ENCODE measurements around the gene WASF2. TPM values are rescaled to one million over a fixed set of nuclear protein-coding genes. Genes with fewer than 3 reads are reported as not detected.
A peak's percentile ranks its signal among the peaks of the same experiment; 100 is the strongest.
"Not testable (repeated sequence)": the region's sequence is repeated elsewhere in the genome, so short reads cannot be mapped to it uniquely, and the experiment has no call there.

The WASF2 gene
- total RNA-seq, 2 donors from 2014 or later = 71.8 to 77.4 TPM

- ATAC-seq (no peak), DNase-seq (no peak)
- intact Hi-C loops (cut with DNase I) = no loop called here
Observed at GRCh38 chr1:27408151-27408550, 81.8 kb downstream of the WASF2 start.

DNA sequence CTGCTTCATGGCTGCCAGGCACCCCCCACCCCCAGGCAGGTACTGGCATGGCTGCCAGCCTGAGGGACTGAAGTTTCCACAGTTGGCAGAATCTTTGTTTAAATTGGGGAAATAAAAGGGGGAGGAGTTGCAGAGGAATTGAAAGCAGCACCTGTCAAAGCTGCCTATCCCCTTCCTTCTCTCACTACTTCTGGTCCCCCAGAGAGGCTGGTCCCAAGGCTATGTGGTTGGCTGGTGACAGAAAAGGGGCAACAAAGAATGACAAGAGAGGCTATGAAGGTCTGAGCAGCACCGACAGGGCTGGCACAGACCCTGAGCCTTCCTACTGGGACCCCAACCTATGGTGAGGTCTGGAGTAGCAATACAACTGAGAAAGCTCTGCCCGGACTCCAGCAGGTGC, 83.2 kb downstream of the WASF2 start:
- DNase-seq; intact Hi-C loops (cut with DNase I); ATAC-seq: not testable (repeated sequence)

GRCh38 chr1:27406362-27406680, 83.6 kb downstream of the WASF2 start:
- intact Hi-C loops (cut with DNase I) = no loop called here
- ATAC-seq (no peak), DNase-seq (no peak)

GRCh38 chr1:27405598-27406361, 84.2 kb downstream of the WASF2 start:
- DNase-seq; intact Hi-C loops (cut with DNase I): not testable (repeated sequence)
- peak in 1 of 2 donors; percentile 6 for ATAC-seq

GRCh38 chr1:27405074-27405473, 84.9 kb downstream of the WASF2 start:
- ATAC-seq = peak; percentile 9 to 52
- DNase-seq = peak; percentile 65
- intact Hi-C loops (cut with DNase I) = no loop called here

GRCh38 chr1:27403931-27404330, 86.0 kb downstream of the WASF2 start:
- intact Hi-C loops (cut with DNase I) = loop anchor here in 1 of 2 donors (5.0 kb wide), 1 partner anchor 258 kb away; no protein-coding TSS in a partner anchor
- ATAC-seq (no peak), DNase-seq (no peak)

DNA sequence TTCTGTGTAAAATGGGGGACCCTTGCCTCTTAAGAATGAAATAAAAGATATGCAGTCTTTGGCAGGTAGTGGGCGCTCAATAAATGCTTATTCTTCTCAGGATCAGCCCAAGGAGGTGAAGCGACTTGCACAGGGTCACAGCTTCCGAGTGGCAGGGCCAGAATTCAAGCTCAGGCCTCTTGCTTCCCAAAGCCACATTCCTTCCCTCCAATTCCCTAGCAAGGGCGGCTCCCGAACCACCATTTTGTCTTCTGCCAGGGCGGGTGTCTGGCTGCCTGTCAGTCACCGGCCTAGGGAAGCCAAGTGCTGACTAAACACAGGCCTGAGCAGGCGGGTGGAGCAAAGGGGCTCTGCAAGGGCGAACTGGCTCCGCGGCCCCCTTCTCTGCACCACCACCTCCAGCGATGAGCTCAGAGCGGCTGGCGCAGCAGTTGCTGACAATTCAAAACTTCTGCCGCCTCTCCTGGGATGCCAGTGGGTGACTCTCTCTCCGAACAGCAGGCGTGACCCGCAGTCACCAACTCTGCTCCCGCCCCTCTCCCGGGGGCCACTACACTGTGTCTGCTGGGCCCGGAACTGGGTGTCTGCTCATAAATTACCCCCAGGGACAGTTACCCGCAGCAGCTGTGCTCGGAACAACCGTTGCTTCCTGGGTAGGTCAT, 86.8 kb downstream of the WASF2 start:
- ATAC-seq (peak; percentile 53 to 61), DNase-seq (peak; percentile 74)
- intact Hi-C loops (cut with DNase I) = loop anchor here in 1 of 2 donors (5.0 kb wide), 1 partner anchor 259 kb away; no protein-coding TSS in a partner anchor

GRCh38 chr1:27402349-27402754, 87.6 kb downstream of the WASF2 start:
- ATAC-seq = peak; percentile 50 to 56
- DNase-seq = peak; percentile 81
- intact Hi-C loops (cut with DNase I) = loop anchor here in 1 of 2 donors (5.0 kb wide), 1 partner anchor 260 kb away; no protein-coding TSS in a partner anchor

GRCh38 chr1:27400963-27401341, 89.0 kb downstream of the WASF2 start:
- intact Hi-C loops (cut with DNase I) = loop anchor here in 1 of 2 donors (5.0 kb wide), 1 partner anchor 261 kb away; no protein-coding TSS in a partner anchor
- ATAC-seq (no peak), DNase-seq (no peak)

- ATAC-seq = no peak
Observed at GRCh38 chr1:27400082-27400962, 89.6 kb downstream of the WASF2 start.

GRCh38 chr1:27399251-27400025, 90.5 kb downstream of the WASF2 start:
- intact Hi-C loops (cut with DNase I) = loop anchor here (5.0 to 10.0 kb wide), 2 partner anchors 263 to 295 kb away; no protein-coding TSS in a partner anchor
- ATAC-seq (no peak), DNase-seq (no peak)

More at GRCh38 chr1:27400082-27400962, 89.6 kb downstream of the WASF2 start:
- DNase-seq = no peak
- intact Hi-C loops (cut with DNase I) = loop anchor here in 1 of 2 donors (5.0 kb wide), 1 partner anchor 262 kb away; no protein-coding TSS in a partner anchor

DNA sequence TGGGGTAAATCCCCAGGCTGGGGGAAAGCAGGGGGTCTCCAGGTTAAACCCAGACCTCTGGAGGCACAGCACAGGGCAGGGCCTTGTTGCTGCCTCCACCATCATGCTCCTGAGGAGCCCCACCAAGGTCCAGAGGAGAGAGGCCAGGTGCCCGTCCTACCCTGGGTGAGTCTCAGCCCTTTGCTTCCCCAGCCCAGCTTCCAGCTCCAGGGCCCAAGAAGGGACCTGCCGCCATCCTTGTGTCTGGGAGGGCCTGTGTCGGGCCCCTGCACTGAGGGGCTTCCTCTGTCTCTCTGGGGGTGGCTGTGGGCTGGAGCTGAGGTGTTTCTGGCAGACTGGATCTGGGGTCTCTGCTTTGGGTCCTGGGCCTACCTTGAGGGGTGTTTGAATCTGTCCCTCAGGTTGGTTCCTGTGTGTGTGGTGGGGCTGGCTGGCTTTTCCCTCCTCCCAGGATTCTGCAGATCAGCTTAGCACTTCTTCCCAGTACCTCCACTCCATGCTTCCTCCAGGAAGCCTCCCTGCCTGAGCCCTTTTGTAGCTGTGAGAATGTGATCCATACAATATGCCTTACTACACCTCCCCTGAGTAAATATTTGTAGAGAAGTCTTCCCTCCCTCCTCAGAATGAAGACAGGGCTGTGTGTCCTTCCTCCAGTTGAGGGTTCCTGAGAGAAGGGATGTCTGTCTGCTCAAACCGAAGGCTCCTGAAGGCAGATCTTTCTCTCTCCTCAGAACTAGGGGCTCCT, 91.4 kb downstream of the WASF2 start:
- DNase-seq = no peak
- ATAC-seq = no peak
- intact Hi-C loops (cut with DNase I) = loop anchor here in 1 of 2 donors (10.0 kb wide), 1 partner anchor 294 kb away; no protein-coding TSS in a partner anchor

DNA sequence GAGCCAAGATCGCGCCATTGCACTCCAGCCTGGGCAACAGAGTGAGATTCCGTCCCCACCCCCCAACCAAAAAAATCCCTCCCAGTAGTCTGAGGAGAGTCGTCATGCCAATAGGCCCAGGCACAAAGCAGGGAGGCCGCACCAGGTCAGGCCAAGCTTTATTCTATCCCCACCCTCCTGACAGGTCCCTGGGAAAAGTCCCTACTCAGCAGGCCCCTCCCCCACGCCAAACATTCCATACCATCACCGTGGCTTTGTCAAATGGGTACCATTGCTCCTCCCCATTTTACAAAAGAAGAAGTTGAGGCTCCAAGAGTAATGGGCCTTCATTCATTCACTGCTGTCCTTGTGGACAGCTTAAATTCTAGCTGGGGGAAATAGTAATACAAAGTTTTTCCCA, 92.2 kb downstream of the WASF2 start:
- intact Hi-C loops (cut with DNase I) = loop anchor here (2.0 to 10.0 kb wide), 2 partner anchors 209 to 293 kb away; no protein-coding TSS in a partner anchor
- no peak for DNase-seq
- ATAC-seq = no peak

DNA sequence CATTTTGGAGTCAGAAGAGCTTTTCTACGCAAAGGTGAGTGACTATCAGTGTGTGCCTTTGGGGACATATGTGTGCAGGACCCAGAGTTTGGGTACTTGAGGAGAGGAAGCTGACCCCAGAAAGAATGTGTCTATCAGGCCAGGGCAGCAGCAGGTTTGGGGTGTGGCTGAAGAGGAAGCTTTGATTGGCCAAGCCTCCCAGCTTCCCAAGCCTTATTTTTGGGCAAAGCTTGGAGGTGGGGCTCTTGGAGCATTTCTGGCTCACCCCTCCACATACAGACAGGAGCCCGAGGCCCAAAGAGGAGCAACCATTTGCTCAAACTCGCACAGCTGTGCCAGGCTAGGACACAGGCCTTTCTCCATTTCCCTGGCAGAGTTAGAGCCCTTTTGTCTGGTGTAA, 92.9 kb downstream of the WASF2 start:
- intact Hi-C loops (cut with DNase I) = loop anchor here (2.0 to 10.0 kb wide), 2 partner anchors 210 to 292 kb away; no protein-coding TSS in a partner anchor
- DNase-seq (no peak), ATAC-seq (no peak)

GRCh38 chr1:27395441-27396195, 94.3 kb downstream of the WASF2 start:
- peak; percentile 11 to 19 for ATAC-seq
- intact Hi-C loops (cut with DNase I) = loop anchor here (2.0 to 10.0 kb wide), 3 partner anchors 93 to 291 kb away; no protein-coding TSS in a partner anchor

GRCh38 chr1:27394925-27395324, 95.0 kb downstream of the WASF2 start:
- intact Hi-C loops (cut with DNase I) = loop anchor here (2.0 to 10.0 kb wide), 3 partner anchors 38 to 290 kb away; no protein-coding TSS in a partner anchor
- ATAC-seq = no peak
- DNase-seq = no peak

More at GRCh38 chr1:27395441-27396195, 94.3 kb downstream of the WASF2 start:
- peak; percentile 71 for DNase-seq

GRCh38 chr1:27394282-27394658, 95.7 kb downstream of the WASF2 start:
- intact Hi-C loops (cut with DNase I) = loop anchor here (2.0 to 10.0 kb wide), 3 partner anchors 37 to 289 kb away; no protein-coding TSS in a partner anchor
- ATAC-seq (no peak), DNase-seq (no peak)
